ES-I3 (cell line): ENCODE data around the gene RABL6.
"Not testable (repeated sequence)": the region's sequence is repeated elsewhere in the genome, so short reads cannot be mapped to it uniquely, and the experiment has no call there.

ENCODE experiments used
- H3K36me3 ChIP-seq: 2 replicates; pipeline ENCODE4 v1.6.1; 2013; ENCODE audit warnings: mild to moderate bottlenecking, low read length, control low read depth, moderate library complexity; ENCODE audit not compliant: insufficient read depth
- H3K4me1 ChIP-seq: 2 replicates; pipeline ENCODE4 v1.6.1; 2013; ENCODE audit warnings: mild to moderate bottlenecking, control low read depth, low read length; ENCODE audit not compliant: insufficient read depth
- H3K9ac ChIP-seq: 2 replicates; pipeline ENCODE4 v1.6.1; 2013; ENCODE audit warnings: low read depth, mild to moderate bottlenecking, low read length, moderate library complexity
- H3K9me3 ChIP-seq: 2 replicates; pipeline ENCODE4 v1.6.1; 2013; ENCODE audit warnings: mild to moderate bottlenecking, low read length, moderate library complexity; ENCODE audit not compliant: control insufficient read depth, insufficient read depth

RABL6 gene

GRCh38 chr9:136795000-136795348, 12.8 kb upstream of the RABL6 start:
- Histone ChIP-seq H3K4me1 (peaks cover 14% of the 10 kb centered on the region), H3K36me3 (no peaks in the 10 kb centered on the region), H3K9ac (no peak overlapping the region), H3K9me3 (no peaks in the 10 kb centered on the region)

GRCh38 chr9:136796238-136796774, 11.4 kb upstream of the RABL6 start, which contains the start of gene CCDC183:
Gene CCDC183, plus strand, starts transcription at chr9:136796338. Its CDS starts 60 bp downstream, at chr9:136796398.
- Histone ChIP-seq H3K9ac (no peak within 1 kb of the TSS), H3K4me1 (peaks cover 12% of the 10 kb centered on the region), H3K36me3 (no peaks in the 10 kb centered on the region), H3K9me3 (no peaks in the 10 kb centered on the region)

DNA sequence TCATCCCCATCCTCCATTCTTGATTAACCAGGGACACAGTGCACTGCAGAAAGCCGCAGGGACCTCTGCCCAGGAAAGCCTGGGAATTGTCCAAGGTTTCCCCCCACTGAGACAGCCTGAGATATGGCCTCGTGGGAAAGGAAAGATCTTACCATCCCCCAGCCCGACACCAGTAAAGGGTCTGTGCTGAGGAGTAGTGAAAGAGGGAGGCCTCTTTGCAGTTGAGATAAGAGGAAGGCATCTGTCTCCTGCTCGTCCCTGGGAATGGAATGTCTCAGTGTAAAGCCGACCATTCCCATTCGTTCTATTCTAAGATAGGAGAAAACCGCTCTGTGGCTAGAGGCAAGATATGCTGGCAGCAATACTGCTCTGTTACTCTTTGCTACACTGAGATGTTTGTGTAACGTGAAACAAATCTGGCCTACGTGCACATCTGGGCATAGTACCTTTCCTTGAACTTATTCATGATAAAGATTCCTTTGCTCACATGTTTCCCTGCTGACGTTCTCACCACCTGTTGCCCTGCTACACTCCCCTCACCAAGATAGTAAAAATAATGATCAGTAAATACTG, 10.9 kb upstream of the RABL6 start:
- H3K9ac ChIP-seq, H3K36me3 ChIP-seq, H3K9me3 ChIP-seq: not testable (repeated sequence)
- H3K4me1 ChIP-seq = peaks cover 12% of the 10 kb centered on the region

- no peaks in the 10 kb centered on the region for H3K9me3 ChIP-seq
- no peak overlapping the region for H3K9ac ChIP-seq
- peaks cover 12% of the 10 kb centered on the region for H3K4me1 ChIP-seq
- no peaks in the 10 kb centered on the region for H3K36me3 ChIP-seq
These were observed 9.1 kb upstream of the RABL6 start for GRCh38 chr9:136798708-136799078.

DNA sequence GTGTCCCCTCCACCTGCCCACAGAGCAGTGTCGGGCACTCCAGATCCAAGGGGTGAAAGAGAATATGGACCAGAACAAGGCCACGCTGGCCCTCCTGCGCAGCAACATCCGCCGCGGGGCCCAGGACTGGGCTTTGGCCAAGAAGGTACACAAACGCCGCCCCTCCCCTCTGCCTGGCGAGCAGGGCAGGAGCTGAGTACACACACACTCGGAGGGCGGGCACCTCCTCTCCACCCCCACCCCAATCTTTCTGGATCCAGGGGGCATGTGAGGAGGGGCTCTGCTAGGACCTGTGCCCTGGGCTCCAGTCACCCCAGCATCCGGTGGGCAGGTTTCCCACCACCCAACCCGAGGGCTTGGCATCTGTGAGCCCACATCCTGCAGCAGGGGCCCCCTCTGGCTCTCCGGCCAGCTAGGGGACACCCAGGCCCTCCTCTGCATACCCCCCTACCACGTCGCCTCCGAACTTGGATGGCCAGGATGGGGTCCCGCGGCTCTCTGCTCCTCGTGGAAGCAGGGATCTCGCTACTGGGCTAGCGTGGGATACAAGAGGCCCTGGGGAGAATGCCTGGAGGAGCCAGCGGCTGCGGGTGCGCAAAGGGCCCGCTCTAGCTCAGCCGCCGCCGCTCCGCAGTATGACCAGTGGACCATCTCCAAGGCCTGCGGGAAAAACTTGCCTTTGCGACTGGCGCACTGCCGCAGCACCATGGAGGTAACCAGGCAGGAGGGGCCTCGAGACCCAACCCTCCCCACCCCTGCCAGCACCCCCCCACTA, 8.5 kb upstream of the RABL6 start:
- Histone ChIP-seq H3K9ac (peak overlapping the region; percentile 68; the same call in 1 of the 2 replicates), H3K4me1 (peaks cover 12% of the 10 kb centered on the region), H3K36me3 (no peaks in the 10 kb centered on the region), H3K9me3 (no peaks in the 10 kb centered on the region)

- H3K9ac ChIP-seq = peak overlapping the region; percentile 80
These were observed 7.7 kb upstream of the RABL6 start for GRCh38 chr9:136799854-136800657.

GRCh38 chr9:136802321-136802720, 5.4 kb upstream of the RABL6 start:
- Histone ChIP-seq H3K9ac (no peak overlapping the region), H3K9me3 (no peaks in the 10 kb centered on the region), H3K36me3 (no peaks in the 10 kb centered on the region), H3K4me1 (peaks cover 4% of the 10 kb centered on the region; the same call in 1 of the 2 replicates)

More at GRCh38 chr9:136799854-136800657, 7.7 kb upstream of the RABL6 start:
- H3K4me1 ChIP-seq = peaks cover 12% of the 10 kb centered on the region
- no peaks in the 10 kb centered on the region for H3K9me3 ChIP-seq
- no peaks in the 10 kb centered on the region for H3K36me3 ChIP-seq

DNA sequence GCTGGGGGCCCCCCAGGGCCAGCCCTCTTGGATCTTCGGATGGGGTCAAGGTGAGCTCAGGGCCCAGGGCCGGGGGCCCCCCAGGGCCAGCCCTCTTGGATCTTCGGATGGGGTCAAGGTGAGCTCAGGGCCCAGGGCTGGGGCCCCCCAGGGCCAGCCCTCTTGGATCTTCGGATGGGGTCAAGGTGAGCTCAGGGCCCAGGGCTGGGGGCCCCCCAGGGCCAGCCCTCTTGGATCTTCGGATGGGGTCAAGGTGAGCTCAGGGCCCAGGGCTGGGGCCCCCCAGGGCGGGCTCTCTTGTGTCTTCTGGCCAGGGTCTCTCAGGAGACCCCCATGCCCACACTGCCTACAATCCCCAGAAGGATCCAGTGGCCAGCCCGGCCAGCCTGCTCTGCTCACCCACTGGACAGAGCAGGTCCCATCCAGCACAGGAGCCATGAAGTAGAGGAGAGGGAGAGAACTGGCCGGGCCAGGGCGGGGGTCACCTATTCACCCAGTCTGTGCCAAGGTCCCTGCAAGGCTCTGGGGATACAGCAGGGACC, 4.7 kb upstream of the RABL6 start:
- not testable (repeated sequence) for H3K9me3 ChIP-seq, H3K36me3 ChIP-seq, H3K4me1 ChIP-seq, H3K9ac ChIP-seq

- H3K9ac ChIP-seq = no peak overlapping the region
- H3K9me3 ChIP-seq = no peaks in the 10 kb centered on the region
- peaks cover 4% of the 10 kb centered on the region; the same call in 1 of the 2 replicates for H3K4me1 ChIP-seq
- H3K36me3 ChIP-seq = no peaks in the 10 kb centered on the region
These were observed 3.9 kb upstream of the RABL6 start for GRCh38 chr9:136803551-136804508.

- H3K9me3 ChIP-seq = no peaks in the 10 kb centered on the region
- H3K36me3 ChIP-seq = 0 out of 2 replicates have a peak, but pooled peaks cover 3% of the 10 kb centered on the region
- H3K9ac ChIP-seq = no peak overlapping the region
- H3K4me1 ChIP-seq = peaks cover 5% of the 10 kb centered on the region; the same call in 1 of the 2 replicates
These were observed 3.1 kb upstream of the RABL6 start for GRCh38 chr9:136804509-136805206.

GRCh38 chr9:136805207-136805740, 2.5 kb upstream of the RABL6 start:
- Histone ChIP-seq H3K4me1 (peaks cover 11% of the 10 kb centered on the region; the same call in 1 of the 2 replicates), H3K36me3 (0 out of 2 replicates have a peak, but pooled peaks cover 9% of the 10 kb centered on the region), H3K9ac (no peak overlapping the region), H3K9me3 (no peaks in the 10 kb centered on the region)

DNA sequence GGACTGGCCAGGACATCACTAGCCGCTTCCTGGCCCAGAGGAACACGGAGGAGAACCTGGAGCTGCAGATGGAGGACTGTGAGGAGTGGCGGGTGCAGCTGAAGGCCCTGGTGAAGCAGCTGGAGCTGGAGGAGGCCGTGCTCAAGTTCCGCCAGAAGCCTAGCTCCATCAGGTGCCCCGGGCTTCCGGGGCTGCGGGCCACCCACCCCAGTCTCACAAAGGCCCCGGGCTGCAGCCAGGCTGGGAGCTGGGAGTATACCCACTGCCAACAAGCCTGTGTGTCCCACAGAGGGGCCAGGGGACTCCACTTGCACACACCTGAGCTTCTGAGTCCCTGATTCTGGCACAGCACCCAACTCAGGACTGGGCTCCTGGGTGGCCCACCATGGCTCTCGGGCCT, 1.7 kb upstream of the RABL6 start:
- Histone ChIP-seq H3K4me1 (0 out of 2 replicates have a peak, but pooled peaks cover 8% of the 10 kb centered on the region), H3K36me3 (0 out of 2 replicates have a peak, but pooled peaks cover 9% of the 10 kb centered on the region), H3K9ac (no peak overlapping the region)

More for the DNA sequence above, 1.7 kb upstream of the RABL6 start:
- H3K9me3 ChIP-seq = no peaks in the 10 kb centered on the region
